ENCODE results near the gene ELP4.

ELP4 gene

DNA sequence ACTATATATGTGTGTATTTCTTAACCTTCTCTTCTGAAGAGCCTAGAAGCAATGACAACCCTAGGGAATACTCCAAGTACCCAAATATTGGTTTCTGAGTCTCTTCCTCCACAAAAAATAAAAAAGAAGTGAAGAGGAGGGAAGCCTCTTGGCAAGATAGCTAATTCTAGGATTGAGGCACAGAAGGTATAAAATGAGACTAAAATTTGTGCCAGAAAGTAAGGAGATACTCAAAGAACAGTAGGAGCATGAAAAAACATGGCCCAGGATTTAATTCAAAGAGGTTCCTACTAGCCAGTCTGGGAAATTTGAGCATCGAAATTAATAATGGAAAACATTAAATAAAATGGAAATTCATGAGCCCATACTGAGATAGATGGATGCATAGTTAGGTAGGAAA is 189.5 kb downstream of the ELP4 start:
- H3K9me3 ChIP-seq (ENCODE audit: insufficient read depth, low read depth, low read length): no peaks in the 10 kb centered on the region
- no peaks in the 10 kb centered on the region for H4K20me1 ChIP-seq (ENCODE audit: insufficient read depth, low read length, poor library complexity, severe bottlenecking)
- no peak for TF ChIP-seq EZH2phosphoT487 (IDR thresholded peaks at IDR 0.05; ENCODE audit: borderline replicate concordance)
- TF ChIP-seq, protein P1, sequence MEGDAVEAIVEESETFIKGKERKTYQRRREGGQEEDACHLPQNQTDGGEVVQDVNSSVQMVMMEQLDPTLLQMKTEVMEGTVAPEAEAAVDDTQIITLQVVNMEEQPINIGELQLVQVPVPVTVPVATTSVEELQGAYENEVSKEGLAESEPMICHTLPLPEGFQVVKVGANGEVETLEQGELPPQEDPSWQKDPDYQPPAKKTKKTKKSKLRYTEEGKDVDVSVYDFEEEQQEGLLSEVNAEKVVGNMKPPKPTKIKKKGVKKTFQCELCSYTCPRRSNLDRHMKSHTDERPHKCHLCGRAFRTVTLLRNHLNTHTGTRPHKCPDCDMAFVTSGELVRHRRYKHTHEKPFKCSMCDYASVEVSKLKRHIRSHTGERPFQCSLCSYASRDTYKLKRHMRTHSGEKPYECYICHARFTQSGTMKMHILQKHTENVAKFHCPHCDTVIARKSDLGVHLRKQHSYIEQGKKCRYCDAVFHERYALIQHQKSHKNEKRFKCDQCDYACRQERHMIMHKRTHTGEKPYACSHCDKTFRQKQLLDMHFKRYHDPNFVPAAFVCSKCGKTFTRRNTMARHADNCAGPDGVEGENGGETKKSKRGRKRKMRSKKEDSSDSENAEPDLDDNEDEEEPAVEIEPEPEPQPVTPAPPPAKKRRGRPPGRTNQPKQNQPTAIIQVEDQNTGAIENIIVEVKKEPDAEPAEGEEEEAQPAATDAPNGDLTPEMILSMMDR (conservative IDR thresholded peaks at IDR 0.05; ENCODE audit: low read length): no peak
- no peaks in the 10 kb centered on the region for H3K4me1 ChIP-seq (ENCODE audit: insufficient read depth, low read length, poor library complexity, severe bottlenecking)
- no peaks in the 10 kb centered on the region for H3K27me3 ChIP-seq (ENCODE audit: insufficient read depth, low read length, poor library complexity, severe bottlenecking)
- no peaks in the 10 kb centered on the region for H3K9me2 ChIP-seq (replicated peaks; ENCODE audit: low read depth, low read length)
- no peaks in the 10 kb centered on the region for H3K79me2 ChIP-seq (ENCODE audit: insufficient read depth, low read length)
- H3K4me3 ChIP-seq (ENCODE audit: low read length, poor library complexity, severe bottlenecking): no peak overlapping the region
- H3K9ac ChIP-seq (ENCODE audit: low read depth, low read length, poor library complexity, severe bottlenecking): no peak overlapping the region
- H2AFZ ChIP-seq (ENCODE audit: low read length): no peak overlapping the region
- H3K36me3 ChIP-seq (ENCODE audit: insufficient read depth, low read length): no peaks in the 10 kb centered on the region
- H3K4me2 ChIP-seq (ENCODE audit: low read depth, low read length, poor library complexity, severe bottlenecking): no peak overlapping the region
- no peaks in the 10 kb centered on the region for H3F3A ChIP-seq (ENCODE audit: low read depth)

DNA sequence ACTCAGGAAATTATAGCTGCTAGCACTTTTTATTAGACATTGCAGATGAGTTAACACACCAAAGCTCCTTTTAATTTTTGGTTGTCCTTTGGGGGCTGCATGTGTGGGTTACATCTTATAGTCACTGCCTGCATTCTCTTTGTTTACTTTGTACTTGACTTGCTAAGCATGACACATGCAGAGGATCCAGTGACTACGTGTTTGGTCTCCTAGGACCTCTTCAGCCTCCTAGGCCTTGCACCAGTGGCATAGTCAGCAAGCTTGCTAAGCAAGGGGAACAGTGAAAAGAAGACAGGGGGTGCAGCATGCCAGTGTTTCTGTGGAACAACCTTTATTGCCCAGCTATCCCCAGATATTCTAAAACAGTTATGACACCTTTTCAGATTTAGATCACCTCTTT is 193.4 kb downstream of the ELP4 start:
- Histone ChIP-seq H3K9ac (ENCODE audit: low read depth, low read length, poor library complexity, severe bottlenecking) (no peak overlapping the region), H3K4me1 (ENCODE audit: insufficient read depth, low read length, poor library complexity, severe bottlenecking) (no peaks in the 10 kb centered on the region), H3K4me3 (ENCODE audit: low read length, poor library complexity, severe bottlenecking) (no peak overlapping the region), H3F3A (ENCODE audit: low read depth) (no peaks in the 10 kb centered on the region), H4K20me1 (ENCODE audit: insufficient read depth, low read length, poor library complexity, severe bottlenecking) (no peaks in the 10 kb centered on the region), H3K79me2 (ENCODE audit: insufficient read depth, low read length) (no peaks in the 10 kb centered on the region), H3K9me3 (ENCODE audit: insufficient read depth, low read depth, low read length) (no peaks in the 10 kb centered on the region), H3K4me2 (ENCODE audit: low read depth, low read length, poor library complexity, severe bottlenecking) (no peak overlapping the region), H3K36me3 (ENCODE audit: insufficient read depth, low read length) (no peaks in the 10 kb centered on the region), H3K9me2 (replicated peaks; ENCODE audit: low read depth, low read length) (no peaks in the 10 kb centered on the region), H2AFZ (ENCODE audit: low read length) (no peak overlapping the region), H3K27me3 (ENCODE audit: insufficient read depth, low read length, poor library complexity, severe bottlenecking) (no peaks in the 10 kb centered on the region)
- TF ChIP-seq, protein P1 (conservative IDR thresholded peaks at IDR 0.05; ENCODE audit: low read length): no peak
- no peak for TF ChIP-seq EZH2phosphoT487 (IDR thresholded peaks at IDR 0.05; ENCODE audit: borderline replicate concordance)

DNA sequence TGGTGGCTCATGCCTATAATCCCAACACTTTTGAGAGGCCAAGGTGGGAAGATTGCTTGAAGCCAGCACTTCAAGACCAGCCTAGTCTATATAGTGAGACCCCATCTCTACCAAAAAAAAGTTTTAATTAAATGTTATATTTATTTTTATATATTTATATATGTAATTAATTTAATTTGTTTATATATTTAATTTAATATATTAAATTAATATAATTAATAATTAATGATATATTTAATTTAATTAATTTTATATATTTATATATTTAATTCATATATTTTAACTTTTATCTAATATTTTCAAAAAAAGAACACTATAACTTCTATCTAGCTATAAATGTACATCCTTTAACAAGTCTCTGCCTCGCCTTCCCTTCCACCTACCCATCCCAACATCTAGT is 196.8 kb downstream of the ELP4 start:
- no peak overlapping the region for H2AFZ ChIP-seq (ENCODE audit: low read length)
- H4K20me1 ChIP-seq (ENCODE audit: insufficient read depth, low read length, poor library complexity, severe bottlenecking): no peaks in the 10 kb centered on the region
- H3K4me1 ChIP-seq (ENCODE audit: insufficient read depth, low read length, poor library complexity, severe bottlenecking): peaks cover 8% of the 10 kb centered on the region
- H3K79me2 ChIP-seq (ENCODE audit: insufficient read depth, low read length): no peaks in the 10 kb centered on the region
- no peak overlapping the region for H3K9ac ChIP-seq (ENCODE audit: low read depth, low read length, poor library complexity, severe bottlenecking)
- H3K27me3 ChIP-seq (ENCODE audit: insufficient read depth, low read length, poor library complexity, severe bottlenecking): no peaks in the 10 kb centered on the region
- H3K36me3 ChIP-seq (ENCODE audit: insufficient read depth, low read length): no peaks in the 10 kb centered on the region
- TF ChIP-seq EZH2phosphoT487 (IDR thresholded peaks at IDR 0.05; ENCODE audit: borderline replicate concordance): no peak
- TF ChIP-seq, protein P1 (conservative IDR thresholded peaks at IDR 0.05; ENCODE audit: low read length): no peak
- H3K9me2 ChIP-seq (replicated peaks; ENCODE audit: low read depth, low read length): no peaks in the 10 kb centered on the region
- no peaks in the 10 kb centered on the region for H3K9me3 ChIP-seq (ENCODE audit: insufficient read depth, low read depth, low read length)
- no peak overlapping the region for H3K4me3 ChIP-seq (ENCODE audit: low read length, poor library complexity, severe bottlenecking)
- H3K4me2 ChIP-seq (ENCODE audit: low read depth, low read length, poor library complexity, severe bottlenecking): no peak overlapping the region
- no peaks in the 10 kb centered on the region for H3F3A ChIP-seq (ENCODE audit: low read depth)
